A673 (cell line): ENCODE measurements around the gene SPATA13. TPM values are rescaled to one million over a fixed set of nuclear protein-coding genes. Genes with fewer than 3 reads are reported as not detected.

ENCODE experiments used
- BruUV-seq: library from RNA; stranded (reverse); fragments of 400-500 nt; replicated peaks from 2 replicates; lab custom pipeline; 2021; lab: Mats Ljungman, UMichigan
- CTCF ChIA-PET: fragments of 300-600 bp; sonication (Branson Sonifier 250); formaldehyde crosslinking; loops from one replicate; lab custom pipeline; 2022; ENCODE audit warnings: antibody characterized with exemption; lab: Charles Lee
- POLR2A ChIA-PET: fragments of 300-600 bp; sonication (Branson Sonifier 250); formaldehyde crosslinking; loops from one replicate; lab custom pipeline; 2022; ENCODE audit warnings: antibody characterized with exemption; ENCODE audit not compliant: low non-redundant PET; lab: Charles Lee
- DNase-seq: peaks from one replicate; pipeline ENCODE4 v3.0.0-alpha.2; 2015; ENCODE audit warnings: low spot score
- H3K27ac ChIP-seq: fragments of 200-600 bp; sonication (generic); 2 replicates; pipeline ENCODE4 v1.5.1; 2016; ENCODE audit warnings: mixed run types, low read depth, mild to moderate bottlenecking, mixed read lengths, antibody characterized with exemption, low read length; ENCODE audit not compliant: poor library complexity, severe bottlenecking
- H3K27me3 ChIP-seq: fragments of 200-600 bp; sonication (generic); replicated peaks from 2 replicates; pipeline ENCODE4 v1.6.1; 2017; ENCODE audit warnings: mixed run types, low read depth, mild to moderate bottlenecking, mixed read lengths, antibody characterized with exemption, low read length; ENCODE audit not compliant: insufficient read depth, poor library complexity
- H3K36me3 ChIP-seq: fragments of 200-600 bp; sonication (generic); 2 replicates; pipeline ENCODE4 v1.6.1; 2016; ENCODE audit warnings: mixed run types, mild to moderate bottlenecking, mixed read lengths, antibody characterized with exemption, low read length; ENCODE audit not compliant: insufficient read depth, poor library complexity, severe bottlenecking
- H3K4me1 ChIP-seq: fragments of 200-600 bp; sonication (generic); 2 replicates; pipeline ENCODE4 v1.6.1; 2017; ENCODE audit warnings: mixed run types, mild to moderate bottlenecking, mixed read lengths, antibody characterized with exemption, low read length; ENCODE audit not compliant: insufficient read depth, poor library complexity, severe bottlenecking
- H3K4me3 ChIP-seq: fragments of 200-600 bp; sonication (generic); 2 replicates; pipeline ENCODE4 v1.5.1; 2016; ENCODE audit warnings: low read depth, mixed run types, mild to moderate bottlenecking, mixed read lengths, low read length; ENCODE audit not compliant: poor library complexity, severe bottlenecking
- H3K9me3 ChIP-seq: fragments of 200-600 bp; sonication (generic); 2 replicates; pipeline ENCODE4 v1.6.1; 2016; ENCODE audit warnings: mixed run types, low read depth, mild to moderate bottlenecking, mixed read lengths, antibody characterized with exemption, low read length; ENCODE audit not compliant: poor library complexity, severe bottlenecking
- EZH2 ChIP-seq: fragments of 200-600 bp; sonication (generic); IDR thresholded peaks from 2 replicates; pipeline ENCODE4 v1.6.1; 2017; ENCODE audit warnings: borderline replicate concordance, low read depth, mild to moderate bottlenecking, mixed read lengths, antibody characterized with exemption, low read length; ENCODE audit not compliant: poor library complexity, severe bottlenecking
- intact Hi-C: fragments of 100-400 bp; cut with micrococcal nuclease; formaldehyde crosslinking; loops from one replicate; pipeline ENCODE4 v1.10.0; 2022; ENCODE audit not compliant: unreplicated experiment
- total RNA-seq: library from RNA; stranded (reverse); gene quantifications from 2 replicates; pipeline ENCODE4 v1.2.3, GENCODE V29; 2021
- TF ChIP-seq, protein P1 (sequence below): fragments of 300-800, 200-600 bp; sonication (generic); conservative IDR thresholded peaks from 2 replicates; pipeline ENCODE4 v1.5.1; 2017; ENCODE audit warnings: low read depth, mild to moderate bottlenecking, antibody characterized with exemption, low read length, moderate library complexity, mixed read lengths

Gene SPATA13
- total RNA-seq, 1 experiment from 2014 or later = 58.2 TPM

DNA sequence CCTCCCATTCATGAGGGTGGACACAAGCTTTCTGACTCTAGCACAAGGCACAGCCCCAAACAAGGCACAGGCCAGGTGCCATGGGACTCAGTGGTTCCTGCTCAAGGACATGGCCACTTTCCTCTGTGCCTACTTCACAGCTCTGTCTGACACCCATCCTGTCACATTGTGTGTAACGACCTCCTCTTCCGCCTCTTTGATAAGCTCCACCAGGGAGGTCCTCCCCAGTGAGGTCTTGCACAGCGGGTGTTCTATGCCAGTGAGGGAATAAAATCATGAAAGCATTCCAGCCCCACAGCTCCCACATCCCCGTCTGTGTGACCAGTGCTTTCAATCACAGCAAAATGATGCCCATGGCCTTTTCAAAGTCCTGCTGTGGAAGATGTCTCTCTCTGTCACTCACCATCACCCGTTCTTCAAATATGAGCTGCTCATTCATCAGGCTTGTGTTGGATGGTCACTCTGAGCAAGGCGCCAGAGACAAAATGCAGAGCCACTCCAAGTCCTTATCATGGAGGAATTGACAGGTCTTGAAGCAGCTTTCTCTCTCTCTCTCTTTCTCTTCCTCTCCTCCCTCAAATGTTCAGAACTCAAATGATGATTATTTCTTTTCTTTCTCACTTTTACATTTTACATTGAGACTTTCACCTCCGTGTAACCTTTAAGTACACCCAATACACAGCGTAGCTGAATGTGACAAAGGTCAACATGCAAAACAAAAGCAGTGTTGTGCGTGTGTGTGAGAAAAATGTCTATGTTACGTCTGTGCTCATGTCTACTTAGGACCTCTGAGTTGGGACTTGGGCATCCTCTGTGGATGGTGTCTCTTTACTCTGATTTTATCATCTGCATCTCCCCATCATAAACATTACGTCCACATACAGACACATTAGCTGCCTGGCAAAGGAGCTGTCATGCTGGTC is 8.0 kb upstream of the SPATA13 start:
- CTCF ChIA-PET = interaction anchor here (0.5 kb wide), 1 partner anchor 66 kb away, joined by 3 read pairs; no protein-coding TSS in a partner anchor

DNA sequence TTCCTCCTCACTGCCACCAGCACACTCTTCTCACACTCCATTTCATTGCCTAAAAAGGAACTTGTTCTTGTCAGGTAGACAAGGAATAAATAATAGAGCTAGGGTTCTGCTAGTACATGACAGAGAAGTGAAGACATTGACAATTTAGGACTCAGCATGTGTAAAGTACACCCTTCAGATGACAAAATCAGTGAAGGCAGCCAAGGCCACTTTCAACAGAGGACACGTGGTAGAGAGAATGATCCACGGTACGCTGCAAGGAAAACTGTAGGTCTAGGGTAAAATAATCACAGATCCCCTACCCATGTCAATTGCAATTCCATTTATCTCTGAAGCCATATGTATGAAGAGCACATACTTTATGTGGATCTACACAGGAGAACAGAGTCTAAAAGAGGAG is 7.2 kb upstream of the SPATA13 start:
- TF ChIP-seq, protein P1, sequence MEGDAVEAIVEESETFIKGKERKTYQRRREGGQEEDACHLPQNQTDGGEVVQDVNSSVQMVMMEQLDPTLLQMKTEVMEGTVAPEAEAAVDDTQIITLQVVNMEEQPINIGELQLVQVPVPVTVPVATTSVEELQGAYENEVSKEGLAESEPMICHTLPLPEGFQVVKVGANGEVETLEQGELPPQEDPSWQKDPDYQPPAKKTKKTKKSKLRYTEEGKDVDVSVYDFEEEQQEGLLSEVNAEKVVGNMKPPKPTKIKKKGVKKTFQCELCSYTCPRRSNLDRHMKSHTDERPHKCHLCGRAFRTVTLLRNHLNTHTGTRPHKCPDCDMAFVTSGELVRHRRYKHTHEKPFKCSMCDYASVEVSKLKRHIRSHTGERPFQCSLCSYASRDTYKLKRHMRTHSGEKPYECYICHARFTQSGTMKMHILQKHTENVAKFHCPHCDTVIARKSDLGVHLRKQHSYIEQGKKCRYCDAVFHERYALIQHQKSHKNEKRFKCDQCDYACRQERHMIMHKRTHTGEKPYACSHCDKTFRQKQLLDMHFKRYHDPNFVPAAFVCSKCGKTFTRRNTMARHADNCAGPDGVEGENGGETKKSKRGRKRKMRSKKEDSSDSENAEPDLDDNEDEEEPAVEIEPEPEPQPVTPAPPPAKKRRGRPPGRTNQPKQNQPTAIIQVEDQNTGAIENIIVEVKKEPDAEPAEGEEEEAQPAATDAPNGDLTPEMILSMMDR = no peak
- TF ChIP-seq EZH2 = no peak

More for the DNA sequence above, 8.0 kb upstream of the SPATA13 start:
- no TSS peak for BruUV-seq
- Histone ChIP-seq H3K4me3 (no peak overlapping the region), H3K36me3 (no peaks in the 10 kb centered on the region), H3K27me3 (no peaks in the 10 kb centered on the region), H3K4me1 (no peaks in the 10 kb centered on the region), H3K27ac (no peak overlapping the region), H3K9me3 (no peaks in the 10 kb centered on the region)
- POLR2A ChIA-PET = no interaction called here
- no peak for TF ChIP-seq EZH2
- TF ChIP-seq, protein P1 = no peak
- intact Hi-C loops = no loop called here
- peak; percentile 24 for DNase-seq

DNA sequence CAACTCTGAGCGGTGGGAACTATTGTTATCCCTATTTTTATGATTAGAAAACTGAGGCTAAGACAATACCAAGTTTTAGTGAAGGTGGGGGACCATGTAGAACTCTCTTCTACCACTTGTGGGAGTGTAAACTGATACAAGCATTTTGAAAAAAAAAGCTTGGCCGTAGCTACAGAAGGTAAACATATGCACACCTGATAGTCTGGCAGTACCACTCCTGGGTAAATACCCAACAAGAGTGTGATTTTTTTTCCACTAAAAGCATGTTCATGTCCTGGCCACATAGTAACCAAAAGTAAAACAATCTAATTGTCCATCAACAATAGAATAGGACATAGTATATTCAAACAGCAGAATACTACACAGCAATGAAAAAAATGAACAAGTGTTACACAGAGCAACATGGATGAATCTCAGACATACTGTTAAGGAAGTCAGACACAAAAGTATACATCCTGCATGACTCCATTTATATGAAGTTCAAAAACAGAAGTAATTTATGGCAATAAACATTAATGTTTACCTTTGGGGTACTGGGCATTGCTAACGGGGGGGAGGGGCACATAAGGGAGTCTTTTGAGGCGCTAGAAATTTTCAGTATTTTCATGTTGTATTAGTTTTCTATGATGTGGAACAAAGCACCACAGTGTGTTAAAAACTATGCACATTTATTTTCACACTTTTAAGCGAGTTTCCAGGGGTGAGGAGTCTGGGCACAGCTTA is 6.4 kb upstream of the SPATA13 start:
- H3K27me3 ChIP-seq = no peaks in the 10 kb centered on the region
- intact Hi-C loops = no loop called here
- H3K4me1 ChIP-seq = no peaks in the 10 kb centered on the region
- H3K36me3 ChIP-seq = no peaks in the 10 kb centered on the region
- H3K9me3 ChIP-seq = no peaks in the 10 kb centered on the region
- POLR2A ChIA-PET = no interaction called here
- H3K27ac ChIP-seq = no peak overlapping the region
- no TSS peak for BruUV-seq
- CTCF ChIA-PET = no interaction called here
- DNase-seq = no peak
- TF ChIP-seq, protein P1 = no peak
- TF ChIP-seq EZH2 = no peak
- no peak overlapping the region for H3K4me3 ChIP-seq

More for the DNA sequence above, 7.2 kb upstream of the SPATA13 start:
- H3K27ac ChIP-seq = no peak overlapping the region
- H3K27me3 ChIP-seq = no peaks in the 10 kb centered on the region
- BruUV-seq = no TSS peak
- intact Hi-C loops = no loop called here
- H3K4me3 ChIP-seq = no peak overlapping the region
- no peaks in the 10 kb centered on the region for H3K9me3 ChIP-seq
- DNase-seq = no peak
- H3K4me1 ChIP-seq = no peaks in the 10 kb centered on the region
- no peaks in the 10 kb centered on the region for H3K36me3 ChIP-seq
- ChIA-PET CTCF (no interaction called here), POLR2A (no interaction called here)
